HEK293 (cell line): ENCODE measurements around the gene SLC35D3.
A peak's percentile ranks its signal among the peaks of the same experiment; 100 is the strongest.

Source experiments
- CTCF ChIA-PET: fragments of 350-600 bp; formaldehyde crosslinking; extraction: SDS; loops from one replicate; lab custom pipeline; 2021; ENCODE audit warnings: antibody characterized with exemption; lab: Yijun Ruan, JAX
- POLR2A ChIA-PET: fragments of 300-600 bp; formaldehyde crosslinking; extraction: SDS; loops from one replicate; lab custom pipeline; 2020; ENCODE audit warnings: antibody characterized with exemption, inconsistent platforms; lab: Yijun Ruan, JAX
- H3K27ac ChIP-seq: fragments of 200-500 bp; sonication (Bioruptor generic); 2 replicates; pipeline ENCODE4 v1.5.1; 2014; ENCODE audit warnings: low read depth, low read length, control low read depth, inconsistent platforms; ENCODE audit errors: extremely low read depth
- H3K36me3 ChIP-seq, 2 experiments: fragments of 200-500 bp in 1 of 2; sonication (Bioruptor generic) in 1 of 2; 1 replicate in 1 of 2; 2 replicates in 1 of 2; pipeline ENCODE4 v1.5.1; 2014 to 2017; ENCODE audit warnings: inconsistent platforms in 2 of 2, low read length in 2 of 2; ENCODE audit not compliant: control insufficient read depth in 2 of 2, insufficient read depth in 1 of 2
- H3K4me1 ChIP-seq: fragments of 200-500 bp; sonication (Bioruptor generic); 2 replicates; pipeline ENCODE4 v1.5.1; 2014; ENCODE audit warnings: mild to moderate bottlenecking, low read length, inconsistent platforms; ENCODE audit not compliant: control insufficient read depth, insufficient read depth
- H3K4me3 ChIP-seq: 2 replicates; pipeline ENCODE4 v1.5.1; 2011; ENCODE audit warnings: low read depth, mild to moderate bottlenecking, control low read depth, low read length, moderate library complexity
- H3K9me3 ChIP-seq: fragments of 200-500 bp; sonication (Bioruptor generic); 2 replicates; pipeline ENCODE4 v1.5.1; 2014; ENCODE audit warnings: low read depth, low read length, inconsistent platforms; ENCODE audit not compliant: control insufficient read depth, insufficient read depth
- FEZF1 ChIP-seq: fragments of 450-650 bp; formaldehyde crosslinking; IDR thresholded peaks from 2 replicates; pipeline ENCODE4 v1.5.1; 2016; ENCODE audit warnings: missing biosample characterization, missing genetic modification characterization
- REPIN1 ChIP-seq: fragments of 450-650 bp; formaldehyde crosslinking; IDR thresholded peaks from 2 replicates; pipeline ENCODE4 v1.5.1; 2017; ENCODE audit warnings: missing biosample characterization, missing genetic modification characterization, low read depth
- SETDB1 ChIP-seq: IDR thresholded peaks from one replicate; pipeline ENCODE4 v1.6.1; 2017; ENCODE audit warnings: mild to moderate bottlenecking, low read length, moderate library complexity, mixed read lengths; ENCODE audit not compliant: insufficient read length
- WT1 ChIP-seq: fragments of 450-650 bp; formaldehyde crosslinking; IDR thresholded peaks from 2 replicates; pipeline ENCODE4 v1.5.1; 2016; ENCODE audit warnings: missing biosample characterization, missing genetic modification characterization
- ZBTB17 ChIP-seq: fragments of 450-650 bp; formaldehyde crosslinking; IDR thresholded peaks from 2 replicates; pipeline ENCODE4 v1.5.1; 2016; ENCODE audit warnings: missing biosample characterization, missing genetic modification characterization
- ZBTB26 ChIP-seq: fragments of 450-650 bp; formaldehyde crosslinking; optimal IDR thresholded peaks from 2 replicates; pipeline ENCODE3; 2016; ENCODE audit warnings: missing biosample characterization, mild to moderate bottlenecking, missing genetic modification characterization
- ZFHX2 ChIP-seq: fragments of 450-650 bp; formaldehyde crosslinking; conservative IDR thresholded peaks from 2 replicates; pipeline ENCODE4 v1.5.1; 2016; ENCODE audit warnings: missing biosample characterization, missing genetic modification characterization
- ZFP41 ChIP-seq: fragments of 450-650 bp; formaldehyde crosslinking; IDR thresholded peaks from 2 replicates; pipeline ENCODE4 v1.5.1; 2016; ENCODE audit warnings: missing biosample characterization, missing genetic modification characterization, borderline replicate concordance
- ZNF133 ChIP-seq: fragments of 450-650 bp; formaldehyde crosslinking; IDR thresholded peaks from 2 replicates; pipeline ENCODE4 v1.5.1; 2016; ENCODE audit warnings: missing biosample characterization, missing genetic modification characterization
- ZNF140 ChIP-seq: fragments of 450-650 bp; formaldehyde crosslinking; IDR thresholded peaks from 2 replicates; pipeline ENCODE4 v1.5.1; 2016; ENCODE audit warnings: missing biosample characterization, missing genetic modification characterization
- ZNF16 ChIP-seq: fragments of 450-650 bp; formaldehyde crosslinking; IDR thresholded peaks from 2 replicates; pipeline ENCODE4 v1.5.1; 2016; ENCODE audit warnings: low read depth, missing biosample characterization, missing genetic modification characterization
- ZNF202 ChIP-seq: fragments of 450-650 bp; formaldehyde crosslinking; IDR thresholded peaks from 2 replicates; pipeline ENCODE4 v1.5.1; 2016; ENCODE audit warnings: missing biosample characterization, missing genetic modification characterization, borderline replicate concordance
- ZNF302 ChIP-seq: fragments of 450-650 bp; formaldehyde crosslinking; IDR thresholded peaks from 2 replicates; pipeline ENCODE4 v1.5.1; 2016; ENCODE audit warnings: missing biosample characterization, missing genetic modification characterization, low read depth
- ZNF514 ChIP-seq: fragments of 450-650 bp; formaldehyde crosslinking; IDR thresholded peaks from 2 replicates; pipeline ENCODE4 v1.5.1; 2016; ENCODE audit warnings: missing biosample characterization, missing genetic modification characterization
- ZNF529 ChIP-seq: fragments of 450-650 bp; formaldehyde crosslinking; IDR thresholded peaks from 2 replicates; pipeline ENCODE4 v1.5.1; 2017; ENCODE audit warnings: missing genetic modification characterization, missing biosample characterization; ENCODE audit not compliant: insufficient replicate concordance
- ZNF548 ChIP-seq: fragments of 450-650 bp; formaldehyde crosslinking; IDR thresholded peaks from 2 replicates; pipeline ENCODE4 v1.5.1; 2016; ENCODE audit warnings: missing biosample characterization, missing genetic modification characterization
- ZNF555 ChIP-seq: fragments of 450-650 bp; formaldehyde crosslinking; conservative IDR thresholded peaks from 2 replicates; pipeline ENCODE4 v1.5.1; 2017; ENCODE audit warnings: missing biosample characterization, mild to moderate bottlenecking, missing genetic modification characterization, inconsistent platforms
- ZNF664 ChIP-seq: fragments of 450-650 bp; formaldehyde crosslinking; IDR thresholded peaks from 2 replicates; pipeline ENCODE4 v1.5.1; 2016; ENCODE audit warnings: missing biosample characterization, missing genetic modification characterization
- ZNF747 ChIP-seq: fragments of 450-650 bp; formaldehyde crosslinking; IDR thresholded peaks from 2 replicates; pipeline ENCODE4 v1.5.1; 2016; ENCODE audit warnings: missing biosample characterization, missing genetic modification characterization
- ZNF777 ChIP-seq: fragments of 450-650 bp; formaldehyde crosslinking; IDR thresholded peaks from 2 replicates; pipeline ENCODE4 v1.5.1; 2017; ENCODE audit warnings: missing biosample characterization, missing genetic modification characterization, borderline replicate concordance
- ZNF843 ChIP-seq: fragments of 450-650 bp; formaldehyde crosslinking; IDR thresholded peaks from 2 replicates; pipeline ENCODE4 v1.5.1; 2016; ENCODE audit warnings: missing biosample characterization, missing genetic modification characterization
- TF ChIP-seq, protein P1 (sequence below): fragments of 450-650 bp; formaldehyde crosslinking; IDR thresholded peaks from 2 replicates; pipeline ENCODE4 v1.5.1; 2016; ENCODE audit warnings: missing biosample characterization, missing genetic modification characterization
- TF ChIP-seq, protein P2 (sequence below): fragments of 450-650 bp; formaldehyde crosslinking; IDR thresholded peaks from 2 replicates; pipeline ENCODE4 v1.5.1; 2017; ENCODE audit warnings: missing biosample characterization, missing genetic modification characterization

SLC35D3 gene

DNA sequence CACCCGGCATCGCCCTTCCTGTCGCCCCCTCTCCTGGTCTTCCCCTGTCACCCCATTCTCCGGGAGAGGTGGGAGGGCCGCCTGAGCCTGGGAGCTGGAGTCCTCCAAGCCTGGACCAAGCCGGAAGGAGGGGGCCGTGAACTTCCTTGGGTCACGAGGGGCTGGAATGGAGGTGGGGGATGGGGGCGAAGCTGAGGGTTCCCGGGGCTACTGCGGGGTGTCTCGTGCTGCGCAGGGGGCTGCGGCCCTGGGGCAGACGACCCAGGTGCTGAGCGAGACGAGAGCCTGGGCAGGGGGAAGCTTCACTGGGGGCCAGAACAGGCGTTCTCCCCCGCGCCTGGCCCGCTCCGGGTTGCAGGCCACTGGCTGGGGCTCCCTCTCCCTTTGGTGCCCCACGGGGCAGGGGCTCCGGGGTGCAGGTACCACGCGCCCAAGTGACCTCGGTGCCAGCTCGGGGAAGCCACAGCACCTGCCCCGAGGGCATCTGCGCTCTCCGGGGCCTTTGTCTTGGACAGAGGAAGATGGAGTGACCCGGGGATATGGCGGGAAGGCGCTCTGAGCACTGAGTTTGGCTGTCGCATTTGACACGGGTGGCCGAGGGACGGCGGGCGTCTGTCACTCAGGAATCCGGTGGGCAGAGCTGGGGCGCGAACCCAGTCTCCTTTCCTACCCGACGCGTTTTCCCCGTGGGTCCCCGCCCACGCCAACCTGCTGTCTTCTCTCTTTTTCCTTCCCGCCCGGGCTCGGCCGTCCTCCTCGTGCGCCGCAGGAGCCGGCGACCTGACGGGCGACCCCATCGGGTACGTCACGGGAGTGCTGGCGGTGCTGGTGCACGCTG lies 1.2 kb downstream of the SLC35D3 start:
- CTCF ChIA-PET = interaction anchor here (0.6 to 1.3 kb wide), 2 partner anchors 78 to 341 kb away, joined by 3 read pairs; no protein-coding TSS in a partner anchor

DNA sequence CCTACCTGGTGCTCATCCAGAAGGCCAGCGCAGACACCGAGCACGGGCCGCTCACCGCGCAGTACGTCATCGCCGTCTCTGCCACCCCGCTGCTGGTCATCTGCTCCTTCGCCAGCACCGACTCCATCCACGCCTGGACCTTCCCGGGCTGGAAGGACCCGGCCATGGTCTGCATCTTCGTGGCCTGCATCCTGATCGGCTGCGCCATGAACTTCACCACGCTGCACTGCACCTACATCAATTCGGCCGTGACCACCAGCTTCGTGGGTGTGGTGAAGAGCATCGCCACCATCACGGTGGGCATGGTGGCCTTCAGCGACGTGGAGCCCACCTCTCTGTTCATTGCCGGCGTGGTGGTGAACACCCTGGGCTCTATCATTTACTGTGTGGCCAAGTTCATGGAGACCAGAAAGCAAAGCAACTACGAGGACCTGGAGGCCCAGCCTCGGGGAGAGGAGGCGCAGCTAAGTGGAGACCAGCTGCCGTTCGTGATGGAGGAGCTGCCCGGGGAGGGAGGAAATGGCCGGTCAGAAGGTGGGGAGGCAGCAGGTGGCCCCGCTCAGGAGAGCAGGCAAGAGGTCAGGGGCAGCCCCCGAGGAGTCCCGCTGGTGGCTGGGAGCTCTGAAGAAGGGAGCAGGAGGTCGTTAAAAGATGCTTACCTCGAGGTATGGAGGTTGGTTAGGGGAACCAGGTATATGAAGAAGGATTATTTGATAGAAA lies 2.0 kb downstream of the SLC35D3 start:
- no peaks in the 10 kb centered on the region for H3K9me3 ChIP-seq
- H3K4me3 ChIP-seq = no peak overlapping the region
- ChIA-PET POLR2A (no interaction called here), CTCF (no interaction called here)
- no peak overlapping the region for H3K27ac ChIP-seq
- no peaks in the 10 kb centered on the region for H3K36me3 ChIP-seq
- no peaks in the 10 kb centered on the region; the same call in 1 of the 2 replicates for H3K4me1 ChIP-seq
- TF ChIP-seq ZNF140 (tag by site-specific recombination) (no peak), ZNF664 (tag by site-specific recombination) (no peak), ZNF777 (tag by site-specific recombination) (no peak), ZFP41 (tag by site-specific recombination) (no peak), REPIN1 (no peak), ZNF843 (tag by site-specific recombination) (no peak), ZBTB17 (tag by site-specific recombination) (no peak), ZNF555 (no peak), FEZF1 (no peak), ZNF16 (no peak), ZNF202 (tag by site-specific recombination) (no peak)
- TF ChIP-seq, protein P1, sequence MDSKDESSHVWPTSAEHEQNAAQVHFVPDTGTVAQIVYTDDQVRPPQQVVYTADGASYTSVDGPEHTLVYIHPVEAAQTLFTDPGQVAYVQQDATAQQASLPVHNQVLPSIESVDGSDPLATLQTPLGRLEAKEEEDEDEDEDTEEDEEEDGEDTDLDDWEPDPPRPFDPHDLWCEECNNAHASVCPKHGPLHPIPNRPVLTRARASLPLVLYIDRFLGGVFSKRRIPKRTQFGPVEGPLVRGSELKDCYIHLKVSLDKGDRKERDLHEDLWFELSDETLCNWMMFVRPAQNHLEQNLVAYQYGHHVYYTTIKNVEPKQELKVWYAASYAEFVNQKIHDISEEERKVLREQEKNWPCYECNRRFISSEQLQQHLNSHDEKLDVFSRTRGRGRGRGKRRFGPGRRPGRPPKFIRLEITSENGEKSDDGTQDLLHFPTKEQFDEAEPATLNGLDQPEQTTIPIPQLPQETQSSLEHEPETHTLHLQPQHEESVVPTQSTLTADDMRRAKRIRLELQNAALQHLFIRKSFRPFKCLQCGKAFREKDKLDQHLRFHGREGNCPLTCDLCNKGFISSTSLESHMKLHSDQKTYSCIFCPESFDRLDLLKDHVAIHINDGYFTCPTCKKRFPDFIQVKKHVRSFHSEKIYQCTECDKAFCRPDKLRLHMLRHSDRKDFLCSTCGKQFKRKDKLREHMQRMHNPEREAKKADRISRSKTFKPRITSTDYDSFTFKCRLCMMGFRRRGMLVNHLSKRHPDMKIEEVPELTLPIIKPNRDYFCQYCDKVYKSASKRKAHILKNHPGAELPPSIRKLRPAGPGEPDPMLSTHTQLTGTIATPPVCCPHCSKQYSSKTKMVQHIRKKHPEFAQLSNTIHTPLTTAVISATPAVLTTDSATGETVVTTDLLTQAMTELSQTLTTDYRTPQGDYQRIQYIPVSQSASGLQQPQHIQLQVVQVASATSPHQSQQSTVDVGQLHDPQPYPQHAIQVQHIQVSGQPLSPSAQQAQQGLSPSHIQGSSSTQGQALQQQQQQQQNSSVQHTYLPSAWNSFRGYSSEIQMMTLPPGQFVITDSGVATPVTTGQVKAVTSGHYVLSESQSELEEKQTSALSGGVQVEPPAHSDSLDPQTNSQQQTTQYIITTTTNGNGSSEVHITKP (tag by site-specific recombination) = no peak

More for the DNA sequence above, 1.2 kb downstream of the SLC35D3 start:
- Histone ChIP-seq H3K4me1 (no peaks in the 10 kb centered on the region; the same call in 1 of the 2 replicates), H3K9me3 (no peaks in the 10 kb centered on the region), H3K27ac (no peak overlapping the region), H3K4me3 (no peak overlapping the region), H3K36me3 (no peaks in the 10 kb centered on the region)
- POLR2A ChIA-PET = no interaction called here
- no peak for TF ChIP-seq ZNF302
- no peak for TF ChIP-seq ZNF747 (tag by site-specific recombination)
- TF ChIP-seq ZNF202 (tag by site-specific recombination) = 0 out of 2 replicates have a peak, but pooled peaks have one; percentile 44

DNA sequence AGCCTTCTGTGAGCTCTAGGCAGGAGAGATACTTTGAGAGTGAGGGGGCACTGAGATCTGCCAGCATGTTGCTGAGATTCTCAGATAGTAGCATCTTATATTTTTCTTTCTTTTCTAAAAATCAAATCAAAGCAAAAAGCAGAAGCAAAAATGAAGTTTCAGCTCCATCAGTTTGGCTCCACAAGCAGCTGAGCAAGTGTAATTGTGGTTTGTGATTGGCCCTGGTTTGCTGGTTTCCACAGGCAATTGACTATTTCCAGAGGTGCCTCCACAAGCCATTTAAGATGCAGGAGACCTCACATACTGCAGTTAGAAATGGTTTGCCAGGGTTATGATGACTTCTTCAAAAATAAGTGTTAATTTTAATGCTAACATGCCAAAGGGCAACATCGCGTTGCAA lies 4.3 kb downstream of the SLC35D3 start:
- H3K4me1 ChIP-seq = no peaks in the 10 kb centered on the region; the same call in 1 of the 2 replicates
- ChIA-PET POLR2A (no interaction called here), CTCF (interaction anchor here (0.7 to 1.6 kb wide), 7 partner anchors 13 to 525 kb away, joined by 3 to 5 read pairs (median 3); no protein-coding TSS in a partner anchor)
- TF ChIP-seq ZFHX2 (tag by site-specific recombination) = no peak
- no peak for TF ChIP-seq ZNF133 (tag by site-specific recombination)
- TF ChIP-seq ZNF514 (tag by site-specific recombination) = no peak
- no peak for TF ChIP-seq ZBTB26 (tag by site-specific recombination)
- no peak for TF ChIP-seq SETDB1
- no peak for TF ChIP-seq WT1
- no peak for TF ChIP-seq ZNF548 (tag by site-specific recombination)
- TF ChIP-seq, protein P2, sequence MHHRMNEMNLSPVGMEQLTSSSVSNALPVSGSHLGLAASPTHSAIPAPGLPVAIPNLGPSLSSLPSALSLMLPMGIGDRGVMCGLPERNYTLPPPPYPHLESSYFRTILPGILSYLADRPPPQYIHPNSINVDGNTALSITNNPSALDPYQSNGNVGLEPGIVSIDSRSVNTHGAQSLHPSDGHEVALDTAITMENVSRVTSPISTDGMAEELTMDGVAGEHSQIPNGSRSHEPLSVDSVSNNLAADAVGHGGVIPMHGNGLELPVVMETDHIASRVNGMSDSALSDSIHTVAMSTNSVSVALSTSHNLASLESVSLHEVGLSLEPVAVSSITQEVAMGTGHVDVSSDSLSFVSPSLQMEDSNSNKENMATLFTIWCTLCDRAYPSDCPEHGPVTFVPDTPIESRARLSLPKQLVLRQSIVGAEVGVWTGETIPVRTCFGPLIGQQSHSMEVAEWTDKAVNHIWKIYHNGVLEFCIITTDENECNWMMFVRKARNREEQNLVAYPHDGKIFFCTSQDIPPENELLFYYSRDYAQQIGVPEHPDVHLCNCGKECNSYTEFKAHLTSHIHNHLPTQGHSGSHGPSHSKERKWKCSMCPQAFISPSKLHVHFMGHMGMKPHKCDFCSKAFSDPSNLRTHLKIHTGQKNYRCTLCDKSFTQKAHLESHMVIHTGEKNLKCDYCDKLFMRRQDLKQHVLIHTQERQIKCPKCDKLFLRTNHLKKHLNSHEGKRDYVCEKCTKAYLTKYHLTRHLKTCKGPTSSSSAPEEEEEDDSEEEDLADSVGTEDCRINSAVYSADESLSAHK (tag by site-specific recombination) = no peak
- TF ChIP-seq ZNF529 (tag by site-specific recombination) = no peak

More for the DNA sequence above, 4.3 kb downstream of the SLC35D3 start:
- Histone ChIP-seq H3K27ac (no peak overlapping the region), H3K36me3 (no peaks in the 10 kb centered on the region), H3K9me3 (no peaks in the 10 kb centered on the region), H3K4me3 (no peak overlapping the region)
